ENCODE measurements around the gene STX1B. TPM values are rescaled to one million over a fixed set of nuclear protein-coding genes. Genes with fewer than 3 reads are reported as not detected.

Gene STX1B
- 0.63 TPM for total RNA-seq

DNA sequence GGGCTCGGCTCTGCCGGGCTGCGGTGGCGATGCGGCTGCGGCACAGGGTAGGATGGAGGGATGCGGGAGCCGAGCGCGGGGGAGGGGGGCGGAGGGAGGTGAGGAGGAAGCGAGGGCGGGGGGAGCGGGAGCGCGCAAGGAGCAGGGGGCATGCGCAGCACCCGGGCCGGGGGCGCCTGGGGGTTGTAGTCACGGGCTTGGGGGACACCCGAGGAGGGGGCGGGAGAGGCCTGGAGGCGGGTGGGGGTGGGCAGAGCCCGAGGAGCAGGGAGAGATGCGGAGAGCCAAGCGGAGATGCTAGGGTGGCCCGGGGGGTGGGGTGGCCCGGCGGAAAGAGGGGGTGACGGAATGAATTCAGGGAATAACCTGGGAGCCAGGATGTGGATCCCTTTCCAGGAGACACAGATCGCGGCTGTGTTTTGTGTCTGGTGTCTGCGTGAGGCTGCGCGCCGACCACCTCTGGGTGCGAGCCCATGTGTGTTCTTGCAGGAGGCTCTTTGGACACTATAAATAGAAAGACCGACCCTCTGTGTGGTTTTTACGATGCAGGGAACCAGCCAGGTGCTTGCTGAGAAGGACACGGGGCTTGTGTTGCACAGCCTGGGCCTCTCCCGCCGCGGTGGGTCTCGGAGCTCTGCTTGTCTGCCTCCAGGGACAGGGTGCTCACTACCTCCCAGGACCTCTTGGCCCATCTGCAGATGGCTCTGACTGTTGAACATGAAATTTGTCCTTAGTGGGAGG, at the start of gene STX1B:
STX1B (minus strand) TSS at position 54 of the 741 bp plus-strand sequence. CDS start 242 bp downstream, outside the sequence.
- H3K4me3 ChIP-seq (ENCODE audit: low read length) = no peak within 1 kb of the TSS
- H3K9me3 ChIP-seq (ENCODE audit: low read depth, low read length) = no peaks in the 10 kb centered on the region
- peaks cover 4% of the 10 kb centered on the region for H3K4me1 ChIP-seq (ENCODE audit: insufficient read depth, low read length)
- H3K27me3 ChIP-seq (ENCODE audit: insufficient read depth, low read length) = peaks cover 13% of the 10 kb centered on the region

DNA sequence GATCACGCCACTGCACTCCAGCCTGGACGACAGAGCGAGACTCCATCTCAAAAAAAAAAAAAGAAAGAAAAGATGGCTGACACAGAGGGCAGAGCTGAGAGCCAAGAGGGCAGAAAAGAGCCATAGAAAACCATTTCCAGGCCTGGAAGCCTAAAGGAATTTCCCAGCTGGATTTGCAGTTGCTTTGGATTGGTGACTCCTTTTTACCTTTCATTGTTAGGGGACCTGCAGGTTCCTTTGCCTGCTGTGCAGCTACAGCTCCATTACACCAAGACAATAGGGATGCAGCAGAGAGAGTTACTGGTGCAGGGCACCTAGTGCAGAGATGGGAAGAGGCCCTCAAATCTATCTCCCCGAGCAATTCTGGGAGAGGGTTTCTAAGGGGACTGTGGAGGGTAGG, 45.2 kb upstream of the STX1B start:
- H3K27me3 ChIP-seq (ENCODE audit: insufficient read depth, low read length) = no peaks in the 10 kb centered on the region
- no peaks in the 10 kb centered on the region for H3K9me3 ChIP-seq (ENCODE audit: low read depth, low read length)
- no peak overlapping the region for H3K4me3 ChIP-seq (ENCODE audit: low read length)
- peaks cover 7% of the 10 kb centered on the region for H3K4me1 ChIP-seq (ENCODE audit: insufficient read depth, low read length)

DNA sequence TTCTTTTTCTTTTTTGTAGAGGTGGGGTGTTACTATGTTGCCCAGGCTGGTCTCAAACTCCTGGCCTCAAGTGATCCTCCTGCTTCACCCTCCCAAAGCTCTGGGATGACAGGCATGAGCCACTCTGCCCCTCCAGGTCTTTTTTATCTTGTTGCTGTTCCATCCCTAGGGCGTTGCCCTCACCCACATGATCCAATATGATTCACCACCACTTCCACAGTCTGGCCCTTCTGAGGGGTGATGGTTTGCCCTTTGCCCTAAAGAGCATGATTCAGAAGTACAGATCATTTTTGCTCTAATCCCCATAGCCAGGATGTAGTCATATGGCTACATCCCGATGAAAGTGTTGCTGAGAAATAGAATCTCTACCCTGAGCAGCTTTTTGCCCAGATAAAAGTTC, 41.7 kb upstream of the STX1B start:
- Histone ChIP-seq H3K9me3 (ENCODE audit: low read depth, low read length) (no peaks in the 10 kb centered on the region), H3K27me3 (ENCODE audit: insufficient read depth, low read length) (no peaks in the 10 kb centered on the region), H3K4me3 (ENCODE audit: low read length) (no peak overlapping the region), H3K4me1 (ENCODE audit: insufficient read depth, low read length) (peaks cover 10% of the 10 kb centered on the region)

DNA sequence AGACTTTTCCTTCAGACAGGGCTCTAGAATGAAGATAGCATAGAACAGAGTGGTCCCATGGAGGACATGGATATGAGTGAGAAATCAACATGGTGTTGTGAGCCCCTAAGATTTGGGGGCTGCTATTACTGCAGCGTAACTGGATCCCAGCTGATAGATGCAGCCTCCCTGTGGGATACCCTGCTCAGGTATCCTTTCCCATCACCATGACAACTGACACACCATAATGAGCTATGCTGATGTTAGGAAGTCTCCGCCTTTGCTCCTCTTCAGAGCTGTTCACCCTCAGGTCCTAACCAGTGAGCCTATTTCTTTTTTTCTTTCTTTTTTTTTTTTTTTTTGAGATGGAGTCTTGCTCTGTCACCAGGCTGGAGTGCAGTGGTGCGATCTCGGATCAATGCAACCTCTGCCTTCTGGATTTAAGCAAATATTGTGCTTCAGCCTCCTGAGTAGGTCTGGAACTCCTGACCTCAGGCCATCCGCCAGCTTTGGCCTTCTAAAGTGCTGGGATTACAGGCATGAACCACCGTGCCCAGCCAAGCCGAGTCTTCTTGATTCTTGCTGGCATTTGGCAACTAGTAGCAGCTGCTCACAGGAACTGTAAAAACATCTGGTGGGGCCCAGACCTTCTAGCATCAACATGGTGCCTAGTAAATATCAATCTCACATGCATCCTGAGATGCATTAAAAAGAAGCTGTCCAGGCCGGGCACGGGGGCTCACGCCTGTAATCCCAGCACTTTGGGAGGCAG, 40.0 kb upstream of the STX1B start:
- H3K4me1 ChIP-seq (ENCODE audit: insufficient read depth, low read length) = peaks cover 10% of the 10 kb centered on the region
- no peaks in the 10 kb centered on the region for H3K9me3 ChIP-seq (ENCODE audit: low read depth, low read length)
- no peak overlapping the region for H3K4me3 ChIP-seq (ENCODE audit: low read length)
- no peaks in the 10 kb centered on the region for H3K27me3 ChIP-seq (ENCODE audit: insufficient read depth, low read length)

DNA sequence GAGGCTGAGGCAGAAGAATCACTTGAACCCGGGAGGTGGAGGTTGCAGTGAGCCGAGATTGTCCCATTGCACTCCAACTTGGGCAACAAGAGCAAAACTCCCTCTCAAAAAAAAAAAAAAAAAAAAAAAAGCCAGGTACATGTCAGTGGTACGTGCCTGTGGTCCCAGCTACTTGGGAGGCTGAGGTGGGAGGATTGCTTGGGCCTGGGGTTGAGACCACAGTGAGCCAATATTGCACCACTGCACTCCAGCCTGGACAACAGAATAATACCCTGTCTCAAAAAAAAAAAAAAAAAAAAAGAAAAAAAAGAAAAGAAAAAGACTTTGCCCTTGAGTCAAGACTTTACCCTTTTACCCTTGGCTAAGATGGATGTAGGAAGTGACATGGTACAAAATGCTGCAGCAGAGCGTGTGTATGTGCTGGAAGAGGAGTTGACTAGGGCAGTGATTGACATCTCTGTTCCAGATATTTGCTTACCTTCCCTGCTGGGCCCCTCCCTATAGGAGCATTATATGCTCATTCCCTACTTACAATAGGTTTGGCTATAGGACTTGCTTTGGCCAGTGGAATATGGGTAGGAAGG, 33.6 kb upstream of the STX1B start:
- Histone ChIP-seq H3K4me1 (ENCODE audit: insufficient read depth, low read length) (peaks cover 3% of the 10 kb centered on the region), H3K4me3 (ENCODE audit: low read length) (no peak overlapping the region), H3K9me3 (ENCODE audit: low read depth, low read length) (no peaks in the 10 kb centered on the region), H3K27me3 (ENCODE audit: insufficient read depth, low read length) (no peaks in the 10 kb centered on the region)

DNA sequence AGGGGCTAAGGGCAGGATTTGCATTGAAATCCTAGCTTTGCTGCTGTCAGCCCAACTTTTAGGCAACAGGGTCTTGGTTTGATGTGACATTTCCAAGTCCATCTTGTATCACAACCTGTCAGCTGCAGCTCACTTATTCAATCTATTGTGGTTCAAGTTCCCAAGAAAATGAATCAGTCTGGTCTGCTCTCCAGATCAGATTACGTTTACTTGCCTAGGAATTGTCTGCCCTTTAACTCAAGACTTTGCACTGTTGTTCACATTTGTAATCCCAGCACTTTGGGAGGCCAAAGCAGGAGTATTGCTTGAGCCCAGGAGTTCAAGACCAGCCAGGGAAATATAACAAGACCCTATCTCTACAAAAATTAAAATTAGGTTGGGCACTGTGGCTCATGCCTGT, 32.9 kb upstream of the STX1B start:
- Histone ChIP-seq H3K4me1 (ENCODE audit: insufficient read depth, low read length) (peaks cover under 1% of the 10 kb centered on the region), H3K4me3 (ENCODE audit: low read length) (no peak overlapping the region), H3K9me3 (ENCODE audit: low read depth, low read length) (no peaks in the 10 kb centered on the region), H3K27me3 (ENCODE audit: insufficient read depth, low read length) (no peaks in the 10 kb centered on the region)

DNA sequence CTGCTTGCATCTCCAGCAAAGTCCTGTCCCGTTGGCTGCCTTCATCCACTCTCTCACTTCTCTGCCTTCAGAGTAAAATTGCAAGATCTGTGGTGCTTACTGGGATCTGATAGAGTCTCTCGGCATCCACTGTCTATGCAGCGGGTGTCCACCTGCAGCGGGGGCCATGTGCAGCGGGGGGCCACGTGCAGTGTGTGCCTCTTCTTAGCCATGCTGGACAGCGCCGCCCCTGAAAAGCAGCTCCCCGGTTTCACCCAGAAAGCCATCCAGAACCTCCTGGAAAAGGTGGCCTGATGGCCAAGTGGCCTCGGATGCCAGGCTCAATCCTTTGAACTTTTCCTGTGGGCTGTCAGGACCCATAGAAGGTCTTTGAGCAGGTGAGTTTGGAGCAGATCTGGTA, 32.4 kb upstream of the STX1B start:
- no peak overlapping the region for H3K4me3 ChIP-seq (ENCODE audit: low read length)
- H3K9me3 ChIP-seq (ENCODE audit: low read depth, low read length) = no peaks in the 10 kb centered on the region
- no peaks in the 10 kb centered on the region for H3K4me1 ChIP-seq (ENCODE audit: insufficient read depth, low read length)
- H3K27me3 ChIP-seq (ENCODE audit: insufficient read depth, low read length) = no peaks in the 10 kb centered on the region

DNA sequence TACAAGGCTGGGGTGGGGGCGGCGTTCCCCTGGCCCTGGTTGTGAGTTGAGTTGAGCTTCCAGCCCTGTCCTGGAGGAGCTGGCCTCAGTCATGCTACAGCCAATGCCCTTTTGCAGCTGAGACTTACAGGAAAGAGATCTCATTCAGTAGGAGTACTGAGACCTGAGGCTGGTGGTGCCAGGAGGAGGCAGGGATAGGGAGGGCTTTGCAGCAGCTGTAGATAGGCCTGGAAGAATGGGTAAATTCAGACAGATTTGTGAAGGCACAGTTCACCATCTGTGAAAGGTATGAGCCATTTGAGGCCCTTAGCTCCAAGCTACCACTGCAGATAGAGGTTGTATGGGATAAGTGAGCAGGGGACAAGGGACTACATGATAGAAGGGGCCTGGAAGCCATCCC, 28.6 kb upstream of the STX1B start:
- H3K4me3 ChIP-seq (ENCODE audit: low read length) = no peak overlapping the region
- no peaks in the 10 kb centered on the region for H3K27me3 ChIP-seq (ENCODE audit: insufficient read depth, low read length)
- H3K9me3 ChIP-seq (ENCODE audit: low read depth, low read length) = no peaks in the 10 kb centered on the region
- H3K4me1 ChIP-seq (ENCODE audit: insufficient read depth, low read length) = peaks cover 28% of the 10 kb centered on the region

DNA sequence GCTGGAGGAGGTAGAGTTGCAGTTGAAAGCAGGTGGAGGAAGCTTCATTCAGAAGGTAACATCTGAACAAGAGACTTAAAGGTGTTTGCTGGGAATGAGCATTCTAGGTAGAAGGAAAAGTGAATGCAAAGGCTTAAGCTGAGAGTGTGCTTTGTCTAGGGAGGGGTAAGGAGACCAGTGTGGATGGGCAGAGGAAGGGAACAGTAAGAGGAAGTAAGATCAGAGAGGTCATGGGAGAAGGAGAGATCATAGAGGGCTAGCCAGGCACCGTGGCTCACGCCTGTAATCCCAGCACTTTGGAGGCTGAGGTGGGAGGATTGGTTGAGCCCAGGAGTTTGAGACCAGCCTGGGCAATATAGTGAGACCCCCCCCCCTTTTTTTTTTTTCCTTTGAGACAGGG, 26.3 kb upstream of the STX1B start:
- Histone ChIP-seq H3K4me3 (ENCODE audit: low read length) (no peak overlapping the region), H3K4me1 (ENCODE audit: insufficient read depth, low read length) (peaks cover 42% of the 10 kb centered on the region), H3K27me3 (ENCODE audit: insufficient read depth, low read length) (no peaks in the 10 kb centered on the region), H3K9me3 (ENCODE audit: low read depth, low read length) (no peaks in the 10 kb centered on the region)

DNA sequence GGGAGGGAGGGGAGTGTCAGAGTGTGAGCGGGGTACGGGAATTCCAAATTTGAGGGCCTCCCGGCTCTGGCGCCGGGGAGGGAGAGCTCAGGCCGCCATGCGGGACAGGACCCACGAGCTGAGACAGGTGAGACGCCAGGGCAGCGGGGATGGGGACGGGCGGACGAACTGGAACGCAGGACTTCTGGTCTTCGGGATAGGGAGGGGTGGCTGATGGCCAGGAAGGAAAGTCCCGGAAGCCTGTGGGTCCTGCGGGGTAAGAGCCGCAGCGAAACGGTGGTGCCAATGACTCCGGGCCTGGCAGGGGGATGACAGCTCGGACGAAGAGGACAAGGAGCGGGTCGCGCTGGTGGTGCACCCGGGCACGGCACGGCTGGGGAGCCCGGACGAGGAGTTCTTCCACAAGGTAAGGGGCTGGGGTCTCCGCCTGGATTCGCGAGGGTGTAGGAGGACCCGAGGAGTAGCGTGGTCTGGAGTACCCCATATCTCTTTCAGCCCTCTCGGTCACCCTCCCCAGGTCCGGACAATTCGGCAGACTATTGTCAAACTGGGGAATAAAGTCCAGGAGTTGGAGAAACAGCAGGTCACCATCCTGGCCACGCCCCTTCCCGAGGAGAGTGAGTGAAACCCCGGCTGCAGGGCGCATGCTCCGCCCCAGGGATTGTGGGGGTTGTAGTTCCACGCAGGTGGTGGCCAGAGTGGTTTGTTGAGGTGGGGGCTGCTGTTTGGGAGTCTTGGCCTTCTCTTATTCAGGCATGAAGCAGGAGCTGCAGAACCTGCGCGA, 23.5 kb upstream of the STX1B start:
- peaks cover 42% of the 10 kb centered on the region for H3K4me1 ChIP-seq (ENCODE audit: insufficient read depth, low read length)
- H3K4me3 ChIP-seq (ENCODE audit: low read length) = peak overlapping the region; percentile 95
- H3K27me3 ChIP-seq (ENCODE audit: insufficient read depth, low read length) = no peaks in the 10 kb centered on the region
- H3K9me3 ChIP-seq (ENCODE audit: low read depth, low read length) = no peaks in the 10 kb centered on the region

DNA sequence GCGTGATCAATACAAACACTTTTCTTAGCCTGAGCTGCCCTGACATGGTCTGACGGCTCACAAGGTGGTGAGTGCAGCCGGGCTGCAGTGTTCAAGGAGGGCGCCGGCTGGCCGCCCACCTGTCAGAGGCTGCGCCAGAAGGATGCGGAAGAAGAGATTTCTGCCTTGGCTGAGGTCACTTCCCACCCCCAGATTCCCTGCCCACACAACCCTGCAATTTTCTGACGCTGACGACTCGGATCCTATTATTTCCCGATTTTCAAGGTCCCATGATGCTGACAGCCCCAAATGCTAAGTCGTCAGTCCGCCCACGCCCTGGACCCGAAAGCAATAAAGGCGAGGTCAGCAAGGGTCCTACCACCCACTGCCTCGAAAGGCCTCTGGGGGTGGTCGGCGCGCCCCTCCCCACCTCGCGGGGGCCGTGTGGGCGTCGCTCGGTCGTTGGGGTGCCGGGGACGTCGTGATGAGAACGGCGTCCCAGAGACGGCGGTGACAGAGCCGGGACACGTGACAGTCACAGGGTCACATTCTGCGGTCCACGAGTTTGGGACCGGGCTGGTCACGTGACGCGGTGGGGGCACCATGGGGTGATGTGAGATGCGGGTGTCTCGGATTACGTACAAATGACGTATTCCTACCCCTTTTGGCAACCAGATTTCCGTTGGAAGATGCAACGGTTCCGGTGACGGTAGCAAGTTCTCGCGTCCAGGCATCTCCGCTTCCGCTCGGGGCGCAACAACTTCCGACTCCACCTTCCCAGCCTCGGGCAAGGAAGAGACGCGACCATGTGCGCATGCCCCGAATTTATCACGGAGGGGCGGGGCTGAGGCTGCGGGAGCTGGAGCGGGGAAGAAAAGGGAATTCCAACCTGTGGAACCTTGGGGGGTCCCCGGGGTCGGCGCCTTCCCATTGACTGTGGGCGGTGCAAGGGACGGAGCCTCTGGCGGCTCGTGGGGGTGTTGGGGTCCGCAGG, 22.6 kb upstream of the STX1B start, which contains the start of gene STX4:
STX4 (plus strand) TSS at position 823 of the 973 bp plus-strand sequence. CDS start 248 bp downstream, outside the sequence.
- Histone ChIP-seq H3K9me3 (ENCODE audit: low read depth, low read length) (no peaks in the 10 kb centered on the region), H3K4me1 (ENCODE audit: insufficient read depth, low read length) (peaks cover 42% of the 10 kb centered on the region), H3K4me3 (ENCODE audit: low read length) (peak within 1 kb of the TSS; percentile 95), H3K27me3 (ENCODE audit: insufficient read depth, low read length) (no peaks in the 10 kb centered on the region)

DNA sequence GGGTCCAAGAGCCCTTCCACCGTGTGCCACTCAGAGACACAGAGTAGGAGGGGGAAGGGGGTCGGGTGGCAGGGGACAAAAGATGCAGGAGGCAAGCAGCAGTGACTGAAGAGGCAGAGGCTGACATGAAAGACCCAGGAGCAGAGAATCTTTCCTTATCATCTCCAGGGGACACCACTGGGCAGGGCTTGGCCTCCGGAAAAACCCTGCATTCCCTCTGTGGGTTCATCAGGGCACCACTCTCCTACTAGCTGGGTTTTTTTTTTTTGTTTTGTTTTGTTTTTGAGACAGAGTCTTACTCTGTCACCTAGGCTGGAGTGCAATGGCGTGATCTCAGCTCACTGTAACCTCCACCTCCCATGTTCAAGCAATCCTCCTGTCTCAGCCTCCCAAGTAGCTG, 20.8 kb upstream of the STX1B start:
- no peaks in the 10 kb centered on the region for H3K9me3 ChIP-seq (ENCODE audit: low read depth, low read length)
- peaks cover 34% of the 10 kb centered on the region for H3K4me1 ChIP-seq (ENCODE audit: insufficient read depth, low read length)
- H3K27me3 ChIP-seq (ENCODE audit: insufficient read depth, low read length) = no peaks in the 10 kb centered on the region
- no peak overlapping the region for H3K4me3 ChIP-seq (ENCODE audit: low read length)

DNA sequence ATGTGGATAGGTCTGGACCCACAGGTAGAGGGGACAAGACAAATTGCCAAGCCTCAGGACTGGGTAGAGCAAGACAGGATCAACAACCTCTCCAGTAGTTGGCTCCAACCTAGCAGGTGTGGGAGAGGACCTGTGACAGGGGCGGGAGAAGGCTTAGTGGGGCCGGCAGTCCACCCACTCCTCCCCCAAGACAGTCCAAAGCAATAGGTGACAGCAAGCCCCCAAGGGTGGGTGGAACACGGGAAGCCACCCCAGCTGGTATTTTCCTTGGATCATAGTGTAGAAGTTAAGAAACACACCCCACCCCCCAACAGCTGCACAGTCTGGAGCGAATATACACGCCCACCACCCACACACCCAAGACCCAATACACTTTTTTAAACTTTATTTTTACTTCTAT, 18.8 kb upstream of the STX1B start:
- Histone ChIP-seq H3K4me3 (ENCODE audit: low read length) (no peak overlapping the region), H3K4me1 (ENCODE audit: insufficient read depth, low read length) (peaks cover 15% of the 10 kb centered on the region), H3K9me3 (ENCODE audit: low read depth, low read length) (no peaks in the 10 kb centered on the region), H3K27me3 (ENCODE audit: insufficient read depth, low read length) (no peaks in the 10 kb centered on the region)

DNA sequence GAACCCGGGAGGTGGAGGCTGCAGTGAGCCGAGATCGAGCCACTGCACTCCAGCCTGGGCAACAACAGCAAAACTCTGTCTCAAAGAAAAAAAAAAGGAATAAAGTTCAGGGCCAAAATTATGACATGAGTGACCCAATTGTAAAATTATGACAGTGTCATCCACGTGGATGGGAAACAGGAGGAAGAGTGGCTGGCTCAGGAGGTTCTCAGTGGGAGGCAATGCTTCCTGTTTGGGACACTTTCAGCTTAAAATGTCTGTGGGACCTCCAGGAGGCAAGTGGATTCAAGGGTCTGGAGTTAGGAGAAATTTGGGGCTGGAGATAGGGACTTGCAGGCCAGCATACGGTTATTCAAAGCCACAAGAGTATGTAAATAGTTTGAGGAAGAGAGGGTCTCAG, 14.9 kb upstream of the STX1B start:
- Histone ChIP-seq H3K9me3 (ENCODE audit: low read depth, low read length) (no peaks in the 10 kb centered on the region), H3K4me3 (ENCODE audit: low read length) (no peak overlapping the region), H3K4me1 (ENCODE audit: insufficient read depth, low read length) (no peaks in the 10 kb centered on the region), H3K27me3 (ENCODE audit: insufficient read depth, low read length) (no peaks in the 10 kb centered on the region)

All from mononuclear cell (primary cell).